Liver (tissue), 10 donors: ENCODE data around the gene ZFP62. TPM values are rescaled to one million over a fixed set of nuclear protein-coding genes. Genes with fewer than 3 reads are reported as not detected.

Experiments
- DNase-seq: peaks from one replicate; pipeline ENCODE4 v3.0.0-alpha.2; 2017; ENCODE audit warnings: low spot score
- H3K27ac ChIP-seq, 2 donors: one replicate each; pipeline ENCODE4 v1.7.0; 2013; ENCODE audit warnings: inconsistent platforms in 2 of 2, low read length in 2 of 2, control low read depth in 1 of 2, low read depth in 1 of 2, mild to moderate bottlenecking in 1 of 2
- H3K27me3 ChIP-seq, 4 donors: one replicate each; pipeline versions ENCODE4 v1.6.1 to v1.7.0; 2013; ENCODE audit warnings: low read length in 3 of 4, inconsistent platforms in 1 of 4, mild to moderate bottlenecking in 1 of 4, moderate library complexity in 1 of 4; ENCODE audit not compliant: control insufficient read depth in 4 of 4, insufficient read depth in 4 of 4
- H3K36me3 ChIP-seq, 4 donors: one replicate each; pipeline versions ENCODE4 v1.6.1 to v1.7.0; 2013; ENCODE audit warnings: low read length in 3 of 4, mild to moderate bottlenecking in 3 of 4, low read depth in 1 of 4, moderate library complexity in 1 of 4; ENCODE audit not compliant: control insufficient read depth in 4 of 4, insufficient read depth in 3 of 4
- H3K4me1 ChIP-seq, 4 donors: one replicate each; pipeline versions ENCODE4 v1.6.1 to v1.7.0; 2013; ENCODE audit warnings: low read length in 3 of 4, mild to moderate bottlenecking in 3 of 4, moderate library complexity in 1 of 4; ENCODE audit not compliant: control insufficient read depth in 4 of 4, insufficient read depth in 4 of 4
- H3K4me3 ChIP-seq, 3 donors: one replicate each; pipeline versions ENCODE4 v1.6.1 to v1.7.0; 2013; ENCODE audit warnings: low read length in 3 of 3, control low read depth in 1 of 3, low read depth in 1 of 3, mild to moderate bottlenecking in 1 of 3
- H3K9ac ChIP-seq, 2 donors: one replicate each; pipeline ENCODE4 v1.7.0; 2013; ENCODE audit warnings: low read length in 2 of 2, mild to moderate bottlenecking in 2 of 2, moderate library complexity in 2 of 2, control low read depth in 1 of 2, low read depth in 1 of 2
- H3K9me3 ChIP-seq, 4 donors: one replicate each; pipeline versions ENCODE4 v1.6.1 to v1.7.0; 2013; ENCODE audit warnings: low read length in 3 of 4; ENCODE audit not compliant: control insufficient read depth in 4 of 4
- GABPA ChIP-seq, 2 donors: IDR thresholded peaks in 1 of 2; conservative IDR thresholded peaks in 1 of 2; 2 replicates each; pipeline ENCODE4 v1.6.1; 2016; ENCODE audit warnings: antibody characterized with exemption in 2 of 2, mild to moderate bottlenecking in 1 of 2, moderate library complexity in 1 of 2
- WGBS: extraction: QIAGEN DNeasy Blood & Tissue Kit; methylation state at CpG from one replicate; pipeline ENCODE4 v1.1.7; 2013; 5-methylcytosine and 5-hydroxymethylcytosine counted together
- polyA plus RNA-seq, 2 donors: library from polyadenylated mRNA; stranded (reverse) in 1 of 2; unstranded in 1 of 2; fragments of 200-250 nt in 1 of 2; fragments of >200 nt in 1 of 2; fragmentation: Nextera tagmentation in 1 of 2; extraction: Ambion mirVana in 1 of 2; gene quantifications; one replicate each; pipeline versions ENCODE4 v1.2.1 to v1.2.3, GENCODE V29; 2013 to 2015
- small RNA-seq: library from RNA; depleted of rRNA; stranded (forward); fragments of <200 nt; gene quantifications from one replicate; pipeline ENCODE3, GENCODE V24; 2014
- total RNA-seq, 2 donors: library from RNA; depleted of rRNA; stranded (reverse); fragments of >200 nt; gene quantifications; one replicate each; pipeline ENCODE4 v1.2.3, GENCODE V29; 2014
- donor health status: healthy.
- donor health status: healthy.
- donor health status: healthy.
- donor health status: healthy.
- donor health status: healthy.

ZFP62 gene
- total and polyA plus RNA-seq, 4 donors = 3.4 to 8.8 (median 5.7) TPM

DNA sequence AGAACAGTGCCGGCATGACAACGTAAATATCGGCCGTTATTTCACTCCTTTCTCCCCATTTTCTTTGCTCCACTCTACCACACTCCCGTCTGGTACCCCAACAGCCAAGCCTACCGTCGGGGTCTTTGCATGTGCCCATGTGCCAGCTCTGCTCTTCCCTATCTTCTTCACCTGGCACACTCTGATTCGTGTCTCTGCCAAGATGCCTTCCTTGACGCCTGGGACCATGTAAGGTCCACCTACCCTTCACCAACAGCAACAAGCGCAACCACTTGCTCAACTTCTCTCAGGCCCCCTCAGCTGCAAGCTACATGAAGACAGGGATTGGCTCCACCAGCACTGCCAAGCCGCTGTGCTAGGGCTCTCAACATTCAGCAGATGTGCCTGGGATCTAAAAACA is 62.9 kb downstream of the ZFP62 start:
- peaks cover 0 to 16% (median 5%) of the 10 kb centered on the region in 4 donors for H3K36me3 ChIP-seq
- TF ChIP-seq GABPA (IDR thresholded peaks at IDR 0.05 in 1 of 2, conservative IDR thresholded peaks at IDR 0.05 in 1 of 2) = no peak
- no peak overlapping the region for H3K9ac ChIP-seq
- DNase-seq = no peak
- no peaks in the 10 kb centered on the region for H3K27me3 ChIP-seq
- H3K4me1 ChIP-seq = peaks cover 10 to 65% (median 61%) of the 10 kb centered on the region in 4 donors
- H3K4me3 ChIP-seq = no peak overlapping the region
- H3K27ac ChIP-seq = no peak overlapping the region
- no peaks in the 10 kb centered on the region for H3K9me3 ChIP-seq
- WGBS = 91% methylated on average over 11 of the region's 11 CpGs

Small RNA genes within 50 kb of the gene (small RNA-seq; reads per million reads assigned to genes)
- gene RF00019 = not detected

Other genes with a start within 250 kb of the ZFP62 start
- gene FLT4, start 211.7 kb downstream of the ZFP62 start, total RNA-seq = 10 to 100 TPM in 1 of 2 donors, 1 to 10 TPM in 1; 8.7 to 19.9 TPM
- gene FLT4, start 211.7 kb downstream of the ZFP62 start, polyA plus RNA-seq = 1 to 10 TPM; 2.0 to 6.5 TPM
- not detected for gene OR2Y1, start 121.2 kb downstream of the ZFP62 start, total RNA-seq
- gene OR2Y1, start 121.2 kb downstream of the ZFP62 start, polyA plus RNA-seq = not detected
- 100 to 1,000 TPM in 1 of 2 donors, 10 to 100 TPM in 1; 73.6 to 122 TPM for gene MGAT1, start 58.5 kb downstream of the ZFP62 start, total RNA-seq
- 100 to 1,000 TPM in 1 of 2 donors, 10 to 100 TPM in 1; 73.0 to 125 TPM for gene MGAT1, start 58.5 kb downstream of the ZFP62 start, polyA plus RNA-seq
- gene BTNL8, start 37.9 kb upstream of the ZFP62 start, total RNA-seq = under 1 TPM; 0.14 to 0.67 TPM
- gene BTNL8, start 37.9 kb upstream of the ZFP62 start, polyA plus RNA-seq = under 1 TPM; 0.49 to 0.63 TPM
- gene BTNL3, start 127.6 kb upstream of the ZFP62 start, total RNA-seq = under 1 TPM in 1 of 2 donors, not detected in 1; 0.19 TPM
- gene BTNL3, start 127.6 kb upstream of the ZFP62 start, polyA plus RNA-seq = under 1 TPM in 1 of 2 donors, not detected in 1; 0.08 TPM
- gene BTNL9, start 179.0 kb upstream of the ZFP62 start, total RNA-seq = 10 to 100 TPM in 1 of 2 donors, 1 to 10 TPM in 1; 1.4 to 12.0 TPM
- 1 to 10 TPM; 4.6 to 4.8 TPM for gene BTNL9, start 179.0 kb upstream of the ZFP62 start, polyA plus RNA-seq